ENCODE results near the gene PLA2G5.

GRCh38 chr1:20057886-20058420, 12.0 kb upstream of the PLA2G5 start:
- TF ChIP-seq POLR2A (IDR thresholded peaks at IDR 0.05; ENCODE audit: low read depth, low read length) (no peak), TAF1 (IDR thresholded peaks at IDR 0.05; ENCODE audit: borderline replicate concordance, low read depth, low read length) (no peak), POLR2AphosphoS5 (IDR thresholded peaks at IDR 0.05; ENCODE audit: low read depth, low read length) (no peak)

Measured in GM12892 (cell line).